Thyroid gland (tissue), 4 donors: Measurements from ENCODE around the gene HMCES. TPM values are rescaled to one million over a fixed set of nuclear protein-coding genes. Genes with fewer than 3 reads are reported as not detected.

ENCODE experiments used
- DNase-seq, 2 donors: peaks; one replicate each; pipeline ENCODE4 v3.0.0-alpha.2; 2019
- H3K27ac ChIP-seq, 3 donors: fragments of 200-600 bp; sonication (generic); 1 replicate in 2 of 3; 2 replicates in 1 of 3; pipeline ENCODE4 v1.5.1; 2016 to 2019; ENCODE audit warnings: mild to moderate bottlenecking in 1 of 3, moderate library complexity in 1 of 3
- H3K27me3 ChIP-seq: fragments of 200-600 bp; sonication (generic); one replicate; pipeline ENCODE4 v1.5.1; 2019
- H3K36me3 ChIP-seq, 2 donors: fragments of 200-600 bp; sonication (generic); one replicate each; pipeline ENCODE4 v1.5.1; 2016 to 2019
- H3K4me1 ChIP-seq, 2 donors: fragments of 200-600 bp; sonication (generic); one replicate each; pipeline ENCODE4 v1.5.1; 2017 to 2019
- H3K4me3 ChIP-seq, 3 donors: fragments of 200-600 bp; sonication (generic); replicated peaks in 1 of 3; 1 replicate in 2 of 3; 2 replicates in 1 of 3; pipeline ENCODE4 v1.5.1; 2016; ENCODE audit warnings: mild to moderate bottlenecking in 1 of 3
- H3K9me3 ChIP-seq: fragments of 200-600 bp; sonication (generic); one replicate; pipeline ENCODE4 v1.5.1; 2017
- POLR2A ChIP-seq, 2 donors: fragments of 450-650 bp; IDR thresholded peaks; one replicate each; pipeline ENCODE4 v1.6.1; 2017; ENCODE audit warnings: antibody characterized with exemption in 2 of 2, mild to moderate bottlenecking in 2 of 2, moderate library complexity in 1 of 2
- WGBS, 2 donors: methylation state at CpG; one replicate each; pipeline ENCODE4 v1.1.5; 2017; 5-methylcytosine and 5-hydroxymethylcytosine counted together
- intact Hi-C: fragments of 100-400 bp; cut with DNase I; formaldehyde crosslinking; loops from one replicate; pipeline ENCODE4 v1.15.1; 2023
- total RNA-seq, 4 donors: library from RNA; depleted of rRNA; stranded (reverse); fragments of >200 nt; gene quantifications; one replicate each; pipeline ENCODE4 v1.2.3, GENCODE V29; 2016
- TF ChIP-seq, protein P1 (sequence below), 6 experiments: fragments of 200-600 bp in 3 of 6; fragments of 450-650 bp in 3 of 6; sonication (generic) in 3 of 6; IDR thresholded peaks; one replicate each; pipeline ENCODE4 v1.5.1; 2016 to 2019; ENCODE audit warnings: antibody characterized with exemption in 6 of 6, mild to moderate bottlenecking in 2 of 6, inconsistent platforms in 1 of 6, moderate library complexity in 1 of 6

HMCES gene
- total RNA-seq, 4 donors from 2014 or later = 23.7 to 30.9 (median 26.0) TPM

DNA sequence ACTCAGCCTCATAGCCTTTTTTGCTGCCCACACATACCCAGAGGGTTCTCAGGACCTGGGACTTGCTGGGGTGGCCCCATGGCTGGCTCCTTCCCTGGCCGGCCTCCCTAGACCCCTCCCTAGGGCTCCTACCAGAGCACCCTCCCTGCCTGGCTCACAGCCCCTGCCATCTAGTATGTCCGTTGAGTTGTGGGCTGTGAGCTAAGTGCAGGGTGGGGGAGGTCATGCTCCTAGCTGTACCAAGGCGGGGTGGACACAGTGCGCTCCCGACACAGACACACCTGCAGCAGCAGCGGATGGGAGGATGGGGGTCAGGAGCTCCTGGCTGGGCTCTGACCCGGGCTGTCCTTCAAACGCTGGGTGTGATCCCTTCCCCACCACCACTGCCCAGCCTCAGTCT lies 41.6 kb downstream of the HMCES start:
- TF ChIP-seq, protein P1, sequence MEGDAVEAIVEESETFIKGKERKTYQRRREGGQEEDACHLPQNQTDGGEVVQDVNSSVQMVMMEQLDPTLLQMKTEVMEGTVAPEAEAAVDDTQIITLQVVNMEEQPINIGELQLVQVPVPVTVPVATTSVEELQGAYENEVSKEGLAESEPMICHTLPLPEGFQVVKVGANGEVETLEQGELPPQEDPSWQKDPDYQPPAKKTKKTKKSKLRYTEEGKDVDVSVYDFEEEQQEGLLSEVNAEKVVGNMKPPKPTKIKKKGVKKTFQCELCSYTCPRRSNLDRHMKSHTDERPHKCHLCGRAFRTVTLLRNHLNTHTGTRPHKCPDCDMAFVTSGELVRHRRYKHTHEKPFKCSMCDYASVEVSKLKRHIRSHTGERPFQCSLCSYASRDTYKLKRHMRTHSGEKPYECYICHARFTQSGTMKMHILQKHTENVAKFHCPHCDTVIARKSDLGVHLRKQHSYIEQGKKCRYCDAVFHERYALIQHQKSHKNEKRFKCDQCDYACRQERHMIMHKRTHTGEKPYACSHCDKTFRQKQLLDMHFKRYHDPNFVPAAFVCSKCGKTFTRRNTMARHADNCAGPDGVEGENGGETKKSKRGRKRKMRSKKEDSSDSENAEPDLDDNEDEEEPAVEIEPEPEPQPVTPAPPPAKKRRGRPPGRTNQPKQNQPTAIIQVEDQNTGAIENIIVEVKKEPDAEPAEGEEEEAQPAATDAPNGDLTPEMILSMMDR (IDR thresholded peaks at IDR 0.05) = no peak
- TF ChIP-seq POLR2A (IDR thresholded peaks at IDR 0.05) = no peak
- Histone ChIP-seq H3K36me3 (peaks cover 0 to 3% of the 10 kb centered on the region in 2 donors), H3K4me3 (no peak overlapping the region), H3K4me1 (peaks cover 8% of the 10 kb centered on the region in 2 donors), H3K27me3 (no peaks in the 10 kb centered on the region), H3K9me3 (no peaks in the 10 kb centered on the region), H3K27ac (no peak overlapping the region)
- 100% methylated on average over 8 of the region's 8 CpGs; no CpG with 5 or more reads in 1 of the 2 donors for WGBS, 2 donors
- intact Hi-C loops = no loop called here
- no peak for DNase-seq

DNA sequence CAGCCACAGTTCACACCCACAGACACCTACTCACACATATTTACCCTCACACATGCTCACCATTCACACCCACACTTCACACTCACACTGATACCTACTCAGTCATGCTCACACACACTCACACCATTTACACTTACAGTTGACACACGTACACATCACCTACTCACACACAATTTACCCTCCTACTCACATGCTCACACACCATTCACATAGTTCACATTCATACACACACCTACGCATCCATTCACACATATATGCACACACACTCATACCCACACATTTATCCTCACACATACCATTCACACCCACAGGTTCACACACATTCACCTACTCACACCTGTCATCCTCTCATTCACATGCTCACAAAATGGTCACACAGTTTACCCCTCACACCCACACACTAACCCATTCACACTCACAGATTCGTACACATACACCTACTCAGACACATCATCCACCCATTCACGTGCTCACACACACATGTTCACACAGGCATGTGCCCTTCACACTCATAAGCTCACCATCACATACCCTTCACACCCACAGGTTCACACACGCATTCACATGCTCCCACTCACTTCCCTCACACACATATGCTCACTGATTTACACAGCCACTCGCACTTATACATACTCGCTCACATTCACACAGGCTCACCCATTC lies 42.3 kb downstream of the HMCES start:
- DNase-seq = no peak
- 94 to 95% methylated on average over 7 of the region's 7 CpGs for WGBS, 2 donors
- Histone ChIP-seq H3K4me1 (peaks cover 8% of the 10 kb centered on the region in 2 donors), H3K9me3 (no peaks in the 10 kb centered on the region), H3K36me3 (peaks cover 0 to 3% of the 10 kb centered on the region in 2 donors), H3K27ac (no peak overlapping the region), H3K27me3 (no peaks in the 10 kb centered on the region), H3K4me3 (no peak overlapping the region)
- intact Hi-C loops = no loop called here
- TF ChIP-seq POLR2A (IDR thresholded peaks at IDR 0.05) = no peak
- TF ChIP-seq, protein P1 (IDR thresholded peaks at IDR 0.05) = no peak

DNA sequence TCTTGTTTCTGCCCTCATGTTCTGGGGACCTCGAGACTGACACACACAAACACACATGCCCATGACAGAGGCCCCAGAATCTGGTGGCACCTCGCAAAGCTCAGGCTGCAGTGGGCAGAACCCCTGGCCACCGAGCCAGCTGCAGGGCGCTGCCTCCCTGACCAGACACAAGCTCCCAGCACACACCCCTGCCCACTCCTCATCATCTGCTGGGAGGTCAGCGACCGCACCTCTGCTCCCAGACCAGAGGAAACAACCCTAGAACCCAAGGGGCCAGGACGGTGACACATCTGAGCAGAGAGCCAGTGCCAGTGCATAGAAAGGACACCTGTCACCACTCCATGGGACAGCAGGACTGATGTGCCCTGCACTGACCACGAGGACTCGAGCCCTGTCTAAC lies 43.2 kb downstream of the HMCES start:
- TF ChIP-seq POLR2A (IDR thresholded peaks at IDR 0.05) = no peak
- TF ChIP-seq, protein P1 (IDR thresholded peaks at IDR 0.05) = no peak
- H3K36me3 ChIP-seq = peaks cover 0 to 3% of the 10 kb centered on the region in 2 donors
- intact Hi-C loops = no loop called here
- no peak overlapping the region for H3K27ac ChIP-seq
- no peaks in the 10 kb centered on the region for H3K27me3 ChIP-seq
- no peaks in the 10 kb centered on the region for H3K9me3 ChIP-seq
- no peak for DNase-seq
- peaks cover 5 to 6% of the 10 kb centered on the region in 2 donors for H3K4me1 ChIP-seq
- H3K4me3 ChIP-seq = no peak overlapping the region
- 93 to 95% methylated on average over 8 of the region's 9 CpGs for WGBS, 2 donors

DNA sequence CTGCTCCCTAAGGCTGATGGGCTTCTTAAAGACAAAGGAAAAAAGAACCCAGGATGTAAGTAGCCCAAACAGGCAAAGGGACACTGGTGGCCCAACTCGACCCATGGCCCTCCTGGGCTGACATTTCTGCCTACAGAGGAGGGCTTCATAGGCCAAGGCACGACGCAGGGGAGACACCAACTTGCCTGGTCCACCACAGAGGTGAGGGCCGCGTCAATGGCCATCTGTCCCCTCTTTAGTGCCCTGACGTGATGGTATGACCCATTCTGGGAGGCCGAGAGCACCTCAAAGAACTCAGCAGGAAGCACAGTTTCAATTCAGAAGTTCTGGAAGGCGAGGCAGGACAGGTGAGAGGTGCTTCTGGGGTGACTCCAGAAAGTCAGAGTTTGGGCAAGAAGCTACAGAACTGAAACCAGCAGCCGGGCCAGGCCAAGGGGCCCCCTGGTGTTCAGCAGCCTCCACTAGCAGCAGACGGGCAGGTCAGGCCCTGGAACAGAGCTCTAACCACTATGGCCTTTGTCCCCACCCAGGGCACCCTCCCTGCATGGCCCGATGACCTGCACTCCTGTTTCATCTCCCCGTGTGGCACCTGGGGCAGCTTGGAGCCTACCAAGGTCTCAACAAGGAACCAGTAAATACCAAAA lies 45.1 kb downstream of the HMCES start:
- TF ChIP-seq, protein P1 (IDR thresholded peaks at IDR 0.05) = no peak
- no peak for TF ChIP-seq POLR2A (IDR thresholded peaks at IDR 0.05)
- H3K27ac ChIP-seq = no peak overlapping the region
- no peaks in the 10 kb centered on the region for H3K27me3 ChIP-seq
- intact Hi-C loops = no loop called here
- 83 to 89% methylated on average over 9 to 12 of the region's 12 CpGs for WGBS, 2 donors
- H3K9me3 ChIP-seq = no peaks in the 10 kb centered on the region
- no peak overlapping the region for H3K4me3 ChIP-seq
- peaks cover 0 to 3% of the 10 kb centered on the region in 2 donors for H3K36me3 ChIP-seq
- no peak for DNase-seq
- no peaks in the 10 kb centered on the region for H3K4me1 ChIP-seq

DNA sequence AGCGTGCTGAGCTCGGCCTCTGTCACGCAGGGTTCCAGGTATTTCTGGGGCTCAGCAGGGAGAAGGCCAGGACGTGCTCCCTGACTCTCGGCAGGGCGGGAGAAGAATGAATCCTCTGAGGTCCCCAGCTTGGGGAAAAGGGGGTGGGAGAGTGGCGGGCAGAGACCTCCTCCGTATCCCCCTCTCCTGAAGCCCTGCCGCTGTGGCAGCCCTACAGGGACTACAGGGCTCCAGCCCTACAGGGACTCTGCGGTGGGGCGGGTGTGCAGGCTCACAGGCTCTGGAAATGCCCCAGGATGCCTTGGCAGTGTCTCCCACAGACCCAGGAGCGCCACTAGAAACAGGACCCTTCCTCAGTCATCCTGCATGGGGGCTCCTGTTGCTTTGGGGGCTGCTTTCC lies 46.2 kb downstream of the HMCES start:
- Histone ChIP-seq H3K4me3 (no peak overlapping the region), H3K9me3 (no peaks in the 10 kb centered on the region), H3K27me3 (no peaks in the 10 kb centered on the region), H3K27ac (no peak overlapping the region), H3K4me1 (no peaks in the 10 kb centered on the region), H3K36me3 (peaks cover 0 to 3% of the 10 kb centered on the region in 2 donors)
- WGBS, 2 donors = 93 to 97% methylated on average over 11 to 12 of the region's 12 CpGs
- intact Hi-C loops = no loop called here
- TF ChIP-seq POLR2A (IDR thresholded peaks at IDR 0.05) = no peak
- TF ChIP-seq, protein P1 (IDR thresholded peaks at IDR 0.05) = no peak
- DNase-seq = no peak
